ENCODE results near the gene PRKCA. TPM values are rescaled to one million over a fixed set of nuclear protein-coding genes. Genes with fewer than 3 reads are reported as not detected.

Gene PRKCA
- total RNA-seq, 1 donor from 2014 or later: 6.7 TPM

- H3K4me3 ChIP-seq (ENCODE audit: low read depth, low read length): no peak overlapping the region
- no peak for DNase-seq (ENCODE audit: low read depth)
- no peak for TF ChIP-seq CTCF (conservative IDR thresholded peaks at IDR 0.05; ENCODE audit: low read depth, low read length)
Observed at GRCh38 chr17:66689221-66689620, 386.8 kb downstream of the PRKCA start.

DNA sequence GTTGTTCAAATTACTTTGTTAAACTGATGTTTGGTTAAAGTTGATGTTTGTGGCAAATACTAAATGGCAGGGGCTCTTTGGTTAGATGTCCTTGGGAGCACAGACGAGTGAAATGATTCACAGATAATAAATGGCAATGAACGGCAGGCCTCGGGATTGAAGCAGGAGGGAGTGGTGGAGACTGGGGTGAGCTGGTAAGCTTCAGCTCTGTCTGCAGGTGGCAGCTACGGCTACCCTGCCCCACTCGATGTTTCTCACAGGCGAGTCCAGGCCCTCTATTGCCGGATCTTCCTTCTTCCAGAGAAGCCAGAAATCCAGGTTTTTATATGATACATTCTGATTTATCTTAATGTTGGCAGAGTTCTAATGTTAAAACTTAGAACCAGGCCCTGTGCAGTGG, 387.8 kb downstream of the PRKCA start:
- no peak for DNase-seq (ENCODE audit: low read depth)
- no peak overlapping the region for H3K4me3 ChIP-seq (ENCODE audit: low read depth, low read length)
- no peak for TF ChIP-seq CTCF (conservative IDR thresholded peaks at IDR 0.05; ENCODE audit: low read depth, low read length)

GRCh38 chr17:66691644-66692420, 389.4 kb downstream of the PRKCA start:
- H3K4me3 ChIP-seq (ENCODE audit: low read depth, low read length): no peak overlapping the region
- no peak for DNase-seq (ENCODE audit: low read depth)
- no peak for TF ChIP-seq CTCF (conservative IDR thresholded peaks at IDR 0.05; ENCODE audit: low read depth, low read length)

DNA sequence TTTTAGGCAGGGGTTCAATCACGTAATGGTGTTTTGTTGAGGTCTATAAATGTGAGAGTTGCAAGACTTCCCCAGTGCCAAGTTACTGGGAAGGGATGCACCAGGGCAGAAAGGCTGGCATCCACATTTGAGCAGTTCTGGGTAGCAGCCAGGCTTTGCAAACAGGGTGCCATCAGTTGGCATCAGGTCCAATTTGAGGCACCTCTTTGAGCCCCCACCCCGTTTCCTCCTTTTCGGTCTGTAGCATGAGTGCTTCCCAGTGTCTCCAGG, 389.9 kb downstream of the PRKCA start:
- DNase-seq (ENCODE audit: low read depth): no peak
- TF ChIP-seq CTCF (conservative IDR thresholded peaks at IDR 0.05; ENCODE audit: low read depth, low read length): no peak
- no peak overlapping the region for H3K4me3 ChIP-seq (ENCODE audit: low read depth, low read length)

DNA sequence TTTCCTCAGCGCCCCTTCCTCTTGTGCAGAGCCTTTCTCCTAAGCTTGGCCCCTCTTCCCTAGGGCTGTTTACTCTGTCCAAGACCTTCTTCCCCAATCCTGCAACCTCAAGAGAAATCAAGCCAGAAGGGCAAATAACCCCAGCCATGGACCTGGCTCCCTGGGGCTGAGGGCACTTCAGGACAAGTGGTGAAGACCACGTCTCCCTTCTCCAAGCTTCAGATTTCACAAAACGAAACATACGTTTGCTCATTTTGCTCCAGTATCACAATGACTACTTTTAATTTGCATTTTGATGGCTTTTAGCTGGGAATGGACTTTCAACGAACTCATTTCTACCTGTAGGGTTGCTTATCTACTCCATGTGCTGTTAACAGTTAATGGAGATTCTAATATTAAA, 392.7 kb downstream of the PRKCA start:
- DNase-seq (ENCODE audit: low read depth): no peak
- no peak overlapping the region for H3K4me3 ChIP-seq (ENCODE audit: low read depth, low read length)
- no peak for TF ChIP-seq CTCF (conservative IDR thresholded peaks at IDR 0.05; ENCODE audit: low read depth, low read length)

GRCh38 chr17:66698270-66698669, 395.9 kb downstream of the PRKCA start:
- TF ChIP-seq CTCF (conservative IDR thresholded peaks at IDR 0.05; ENCODE audit: low read depth, low read length): no peak
- no peak overlapping the region for H3K4me3 ChIP-seq (ENCODE audit: low read depth, low read length)
- DNase-seq (ENCODE audit: low read depth): no peak

- H3K4me3 ChIP-seq (ENCODE audit: low read depth, low read length): no peak overlapping the region
- no peak for DNase-seq (ENCODE audit: low read depth)
- no peak for TF ChIP-seq CTCF (conservative IDR thresholded peaks at IDR 0.05; ENCODE audit: low read depth, low read length)
Observed at GRCh38 chr17:66701462-66701861, 399.0 kb downstream of the PRKCA start.
